ENCODE results near the gene ANKH. TPM values are rescaled to one million over a fixed set of nuclear protein-coding genes. Genes with fewer than 3 reads are reported as not detected.

The ANKH gene
- polyA plus RNA-seq, 1 donor from 2014 or later = 9.9 TPM

DNA sequence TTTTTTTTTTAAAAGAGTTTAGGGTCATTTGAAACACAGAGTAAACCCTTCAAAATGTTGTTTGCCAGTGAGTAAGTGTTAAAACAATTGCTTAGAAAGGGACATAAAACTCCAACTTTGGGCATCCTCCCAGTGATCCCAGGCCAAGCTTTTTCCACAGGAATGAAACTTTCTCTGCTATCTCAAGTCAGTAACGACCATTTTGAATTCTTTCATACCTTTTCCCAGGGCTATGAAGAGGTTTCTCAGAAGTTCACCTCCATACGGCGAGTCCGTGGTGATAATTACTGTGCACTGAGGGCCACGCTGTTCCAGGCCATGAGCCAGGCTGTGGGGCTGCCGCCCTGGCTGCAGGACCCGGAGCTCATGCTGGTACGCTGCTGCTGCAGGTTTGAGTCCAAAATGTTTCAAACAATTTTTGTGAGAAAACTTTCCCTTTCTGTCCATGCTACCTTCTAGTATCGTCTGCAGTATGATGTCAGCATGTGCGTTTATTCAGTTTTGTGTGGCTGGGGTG, 190.3 kb downstream of the ANKH start:
- Histone ChIP-seq H2AFZ (ENCODE audit: low read depth, low read length) (no peak overlapping the region), H3K9me3 (ENCODE audit: low read length) (no peaks in the 10 kb centered on the region), H3K36me3 (ENCODE audit: insufficient read depth, low read length) (peaks cover 13% of the 10 kb centered on the region), H3K4me3 (ENCODE audit: low read length) (no peak overlapping the region), H3K27ac (ENCODE audit: low read length) (no peak overlapping the region), H4K20me1 (ENCODE audit: insufficient read depth) (no peaks in the 10 kb centered on the region), H3K9ac (ENCODE audit: low read length) (no peak overlapping the region), H3K4me2 (ENCODE audit: low read length) (no peak overlapping the region), H3K27me3 (ENCODE audit: insufficient read depth, low read depth, low read length) (no peaks in the 10 kb centered on the region), H3F3A (ENCODE audit: insufficient read depth, low read length, poor library complexity, severe bottlenecking) (no peaks in the 10 kb centered on the region), H3K9me2 (ENCODE audit: insufficient read depth, low read length) (no peaks in the 10 kb centered on the region), H3K79me2 (replicated peaks; ENCODE audit: insufficient read depth, low read length) (no peaks in the 10 kb centered on the region)
- TF ChIP-seq MXI1 (conservative IDR thresholded peaks at IDR 0.05; ENCODE audit: poor library complexity, severe bottlenecking) (no peak), RAD21 (conservative IDR thresholded peaks at IDR 0.05) (no peak), TAF1 (IDR thresholded peaks at IDR 0.05; ENCODE audit: low read depth) (no peak)

DNA sequence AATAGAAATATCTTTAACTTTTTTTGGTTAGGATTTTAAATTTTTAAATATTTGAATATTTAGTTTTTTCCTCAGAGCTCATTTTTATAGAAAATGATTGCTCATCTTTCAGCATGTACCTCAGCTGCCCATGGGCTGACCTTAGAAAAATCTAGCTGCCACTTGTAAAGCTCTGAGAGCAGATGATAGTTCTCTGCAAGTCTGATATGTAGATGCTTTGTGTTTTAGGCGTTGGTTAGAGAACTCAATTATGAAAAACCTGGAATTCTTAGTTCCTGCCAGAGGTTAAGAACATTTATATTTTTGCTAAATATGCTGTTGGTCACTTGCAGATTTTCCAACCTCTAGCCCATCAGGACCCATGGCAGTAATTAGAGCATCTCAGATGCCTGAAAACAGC, 192.0 kb downstream of the ANKH start:
- Histone ChIP-seq H3K79me2 (replicated peaks; ENCODE audit: insufficient read depth, low read length) (no peaks in the 10 kb centered on the region), H2AFZ (ENCODE audit: low read depth, low read length) (no peak overlapping the region), H3K9me2 (ENCODE audit: insufficient read depth, low read length) (no peaks in the 10 kb centered on the region), H4K20me1 (ENCODE audit: insufficient read depth) (no peaks in the 10 kb centered on the region), H3K4me2 (ENCODE audit: low read length) (no peak overlapping the region), H3F3A (ENCODE audit: insufficient read depth, low read length, poor library complexity, severe bottlenecking) (no peaks in the 10 kb centered on the region), H3K27ac (ENCODE audit: low read length) (no peak overlapping the region), H3K36me3 (ENCODE audit: insufficient read depth, low read length) (peaks cover 13% of the 10 kb centered on the region), H3K9ac (ENCODE audit: low read length) (no peak overlapping the region), H3K27me3 (ENCODE audit: insufficient read depth, low read depth, low read length) (no peaks in the 10 kb centered on the region), H3K4me3 (ENCODE audit: low read length) (no peak overlapping the region), H3K9me3 (ENCODE audit: low read length) (no peaks in the 10 kb centered on the region)
- TF ChIP-seq EP300 (conservative IDR thresholded peaks at IDR 0.05; ENCODE audit: poor library complexity, severe bottlenecking) (no peak), POLR2AphosphoS5 (IDR thresholded peaks at IDR 0.05) (no peak), MXI1 (conservative IDR thresholded peaks at IDR 0.05; ENCODE audit: poor library complexity, severe bottlenecking) (no peak), EZH2 (IDR thresholded peaks at IDR 0.05; ENCODE audit: borderline replicate concordance, insufficient read depth, low read length, poor library complexity, severe bottlenecking) (no peak), TAF1 (IDR thresholded peaks at IDR 0.05; ENCODE audit: low read depth) (no peak)
- TF ChIP-seq, protein P1, sequence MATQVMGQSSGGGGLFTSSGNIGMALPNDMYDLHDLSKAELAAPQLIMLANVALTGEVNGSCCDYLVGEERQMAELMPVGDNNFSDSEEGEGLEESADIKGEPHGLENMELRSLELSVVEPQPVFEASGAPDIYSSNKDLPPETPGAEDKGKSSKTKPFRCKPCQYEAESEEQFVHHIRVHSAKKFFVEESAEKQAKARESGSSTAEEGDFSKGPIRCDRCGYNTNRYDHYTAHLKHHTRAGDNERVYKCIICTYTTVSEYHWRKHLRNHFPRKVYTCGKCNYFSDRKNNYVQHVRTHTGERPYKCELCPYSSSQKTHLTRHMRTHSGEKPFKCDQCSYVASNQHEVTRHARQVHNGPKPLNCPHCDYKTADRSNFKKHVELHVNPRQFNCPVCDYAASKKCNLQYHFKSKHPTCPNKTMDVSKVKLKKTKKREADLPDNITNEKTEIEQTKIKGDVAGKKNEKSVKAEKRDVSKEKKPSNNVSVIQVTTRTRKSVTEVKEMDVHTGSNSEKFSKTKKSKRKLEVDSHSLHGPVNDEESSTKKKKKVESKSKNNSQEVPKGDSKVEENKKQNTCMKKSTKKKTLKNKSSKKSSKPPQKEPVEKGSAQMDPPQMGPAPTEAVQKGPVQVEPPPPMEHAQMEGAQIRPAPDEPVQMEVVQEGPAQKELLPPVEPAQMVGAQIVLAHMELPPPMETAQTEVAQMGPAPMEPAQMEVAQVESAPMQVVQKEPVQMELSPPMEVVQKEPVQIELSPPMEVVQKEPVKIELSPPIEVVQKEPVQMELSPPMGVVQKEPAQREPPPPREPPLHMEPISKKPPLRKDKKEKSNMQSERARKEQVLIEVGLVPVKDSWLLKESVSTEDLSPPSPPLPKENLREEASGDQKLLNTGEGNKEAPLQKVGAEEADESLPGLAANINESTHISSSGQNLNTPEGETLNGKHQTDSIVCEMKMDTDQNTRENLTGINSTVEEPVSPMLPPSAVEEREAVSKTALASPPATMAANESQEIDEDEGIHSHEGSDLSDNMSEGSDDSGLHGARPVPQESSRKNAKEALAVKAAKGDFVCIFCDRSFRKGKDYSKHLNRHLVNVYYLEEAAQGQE (IDR thresholded peaks at IDR 0.05; ENCODE audit: borderline replicate concordance) = no peak

GRCh38 chr5:14678773-14679334, 192.7 kb downstream of the ANKH start:
- Histone ChIP-seq H3F3A (ENCODE audit: insufficient read depth, low read length, poor library complexity, severe bottlenecking) (no peaks in the 10 kb centered on the region), H3K4me2 (ENCODE audit: low read length) (no peak overlapping the region), H3K79me2 (replicated peaks; ENCODE audit: insufficient read depth, low read length) (no peaks in the 10 kb centered on the region), H3K27me3 (ENCODE audit: insufficient read depth, low read depth, low read length) (no peaks in the 10 kb centered on the region), H3K27ac (ENCODE audit: low read length) (no peak overlapping the region), H3K4me3 (ENCODE audit: low read length) (no peak overlapping the region), H3K9ac (ENCODE audit: low read length) (no peak overlapping the region), H3K9me2 (ENCODE audit: insufficient read depth, low read length) (no peaks in the 10 kb centered on the region), H3K9me3 (ENCODE audit: low read length) (no peaks in the 10 kb centered on the region), H4K20me1 (ENCODE audit: insufficient read depth) (no peaks in the 10 kb centered on the region), H3K36me3 (ENCODE audit: insufficient read depth, low read length) (peaks cover 13% of the 10 kb centered on the region), H2AFZ (ENCODE audit: low read depth, low read length) (no peak overlapping the region)
- TF ChIP-seq TAF1 (IDR thresholded peaks at IDR 0.05; ENCODE audit: low read depth) = no peak
- no peak for TF ChIP-seq MXI1 (conservative IDR thresholded peaks at IDR 0.05; ENCODE audit: poor library complexity, severe bottlenecking)
- no peak for TF ChIP-seq RAD21 (conservative IDR thresholded peaks at IDR 0.05)
- TF ChIP-seq SMC3 (conservative IDR thresholded peaks at IDR 0.05; ENCODE audit: poor library complexity) = no peak
- no peak for TF ChIP-seq EZH2 (IDR thresholded peaks at IDR 0.05; ENCODE audit: borderline replicate concordance, insufficient read depth, low read length, poor library complexity, severe bottlenecking)
- TF ChIP-seq CTCF (IDR thresholded peaks at IDR 0.05; ENCODE audit: poor library complexity, severe bottlenecking) = no peak
- no peak for TF ChIP-seq EP300 (conservative IDR thresholded peaks at IDR 0.05; ENCODE audit: poor library complexity, severe bottlenecking)
- TF ChIP-seq POLR2AphosphoS5 (IDR thresholded peaks at IDR 0.05) = no peak
- TF ChIP-seq, protein P1 (IDR thresholded peaks at IDR 0.05; ENCODE audit: borderline replicate concordance) = no peak

Data from neural cell (in vitro differentiated cells).